Panc1 (cell line): ENCODE results near the gene PLEKHG7. TPM values are rescaled to one million over a fixed set of nuclear protein-coding genes. Genes with fewer than 3 reads are reported as not detected.

Experiments
- ATAC-seq: fragments of 200-7000 bp; cut with Tn5 transposase; 2 replicates; pipeline ENCODE4 v1.9.1; 2020; ENCODE audit warnings: mild to moderate bottlenecking, moderate library complexity
- BruUV-seq: library from RNA; stranded (reverse); fragments of 400-500 nt; replicated peaks from 2 replicates; lab custom pipeline; 2021; lab: Mats Ljungman, UMichigan
- CTCF ChIA-PET: fragments of 300-600 bp; sonication (Branson Sonifier 250); formaldehyde crosslinking; loops from one replicate; lab custom pipeline; 2022; ENCODE audit warnings: antibody characterized with exemption; lab: Charles Lee
- POLR2A ChIA-PET: fragments of 300-600 bp; sonication (Branson Sonifier 250); formaldehyde crosslinking; loops from one replicate; lab custom pipeline; 2022; ENCODE audit warnings: antibody characterized with exemption; lab: Charles Lee
- DNase-seq: peaks from one replicate; pipeline ENCODE4 v3.0.0-alpha.2; 2010; ENCODE audit warnings: low read depth, low spot score
- H3K27ac ChIP-seq: 2 replicates; pipeline ENCODE4 v1.5.1; 2011; ENCODE audit warnings: mild to moderate bottlenecking, low read length, inconsistent platforms
- H3K27me3 ChIP-seq: fragments of 200-500 bp; sonication (Bioruptor generic); 2 replicates; pipeline ENCODE4 v1.6.0; 2014; ENCODE audit warnings: low read length, inconsistent platforms; ENCODE audit not compliant: control insufficient read depth, insufficient read depth
- H3K36me3 ChIP-seq: fragments of 200-500 bp; sonication (Bioruptor generic); 2 replicates; pipeline ENCODE4 v1.5.1; 2014; ENCODE audit warnings: inconsistent platforms, mild to moderate bottlenecking, low read length, moderate library complexity; ENCODE audit not compliant: control insufficient read depth, insufficient read depth
- H3K4me1 ChIP-seq: 2 replicates; pipeline ENCODE4 v1.5.1; 2011; ENCODE audit warnings: inconsistent platforms, mild to moderate bottlenecking, low read length, moderate library complexity; ENCODE audit not compliant: control insufficient read depth, insufficient read depth
- H3K4me3 ChIP-seq, 2 experiments: 2 replicates each; pipeline ENCODE4 v1.5.1; 2011 to 2012; ENCODE audit warnings: low read depth in 2 of 2, low read length in 2 of 2, mild to moderate bottlenecking in 2 of 2, inconsistent platforms in 1 of 2, moderate library complexity in 1 of 2
- H3K9me3 ChIP-seq: fragments of 200-500 bp; sonication (Bioruptor generic); 2 replicates; pipeline ENCODE4 v1.5.1; 2014; ENCODE audit warnings: low read depth, mild to moderate bottlenecking, inconsistent platforms, low read length, moderate library complexity; ENCODE audit not compliant: control insufficient read depth, insufficient read depth
- CTCF ChIP-seq: fragments of 450-650 bp; IDR thresholded peaks from 2 replicates; pipeline ENCODE4 v1.5.1; 2017; ENCODE audit warnings: mild to moderate bottlenecking
- POLR2AphosphoS5 ChIP-seq: IDR thresholded peaks from 2 replicates; pipeline ENCODE4 v1.6.1; 2012; ENCODE audit warnings: mild to moderate bottlenecking, low read depth, low read length, moderate library complexity
- REST ChIP-seq, 2 experiments: IDR thresholded peaks; 2 replicates each; pipeline ENCODE4 v1.6.1; 2011 to 2012; ENCODE audit warnings: low read depth in 2 of 2, control low read depth in 1 of 2, low read length in 1 of 2, mild to moderate bottlenecking in 1 of 2, moderate library complexity in 1 of 2; ENCODE audit not compliant: insufficient read depth in 1 of 2
- SIN3A ChIP-seq: IDR thresholded peaks from 2 replicates; pipeline ENCODE4 v1.6.1; 2012; ENCODE audit warnings: low read depth, mild to moderate bottlenecking, low read length, moderate library complexity, borderline replicate concordance; ENCODE audit not compliant: insufficient read depth
- TCF7L2 ChIP-seq: IDR thresholded peaks from 2 replicates; pipeline ENCODE4 v1.6.1; 2011; ENCODE audit warnings: mild to moderate bottlenecking, low read depth, low read length, inconsistent platforms
- in situ Hi-C: cut with HindIII; loops from 2 replicates; pipeline ENCODE4 v1.10.0; 2016; ENCODE audit warnings: low sequenced_read_pairs, low pct_unique_long_range_greater_than_20kb
- intact Hi-C: fragments of 100-400 bp; cut with micrococcal nuclease; formaldehyde crosslinking; loops from one replicate; pipeline ENCODE4 v1.10.0; 2022; ENCODE audit not compliant: unreplicated experiment
- total RNA-seq: library from RNA; stranded (reverse); gene quantifications from one replicate; pipeline ENCODE4 v1.2.1, GENCODE V29; 2021; ENCODE audit not compliant: unreplicated experiment

The PLEKHG7 gene
- total RNA-seq, 1 experiment from 2014 or later: not detected

GRCh38 chr12:92756898-92757596 lies 54.3 kb downstream of the PLEKHG7 start:
- Histone ChIP-seq H3K27ac (no peak overlapping the region), H3K4me3 (no peak overlapping the region), H3K4me1 (no peaks in the 10 kb centered on the region), H3K9me3 (no peaks in the 10 kb centered on the region), H3K27me3 (0 out of 2 replicates have a peak, but pooled peaks cover 2% of the 10 kb centered on the region), H3K36me3 (no peaks in the 10 kb centered on the region)
- TF ChIP-seq TCF7L2 (no peak), REST (IDR thresholded peaks at IDR 0.05; ENCODE audit: insufficient read depth in 1 of 2, low read depth in 2 of 2, low read length in 1 of 2) (no peak), SIN3A (no peak), POLR2AphosphoS5 (no peak), CTCF (no peak)
- no peak for DNase-seq
- no TSS peak for BruUV-seq
- in situ Hi-C loops: no loop called here
- ATAC-seq: no peak
- ChIA-PET CTCF (no interaction called here), POLR2A (no interaction called here)
- intact Hi-C loops: no loop called here

DNA sequence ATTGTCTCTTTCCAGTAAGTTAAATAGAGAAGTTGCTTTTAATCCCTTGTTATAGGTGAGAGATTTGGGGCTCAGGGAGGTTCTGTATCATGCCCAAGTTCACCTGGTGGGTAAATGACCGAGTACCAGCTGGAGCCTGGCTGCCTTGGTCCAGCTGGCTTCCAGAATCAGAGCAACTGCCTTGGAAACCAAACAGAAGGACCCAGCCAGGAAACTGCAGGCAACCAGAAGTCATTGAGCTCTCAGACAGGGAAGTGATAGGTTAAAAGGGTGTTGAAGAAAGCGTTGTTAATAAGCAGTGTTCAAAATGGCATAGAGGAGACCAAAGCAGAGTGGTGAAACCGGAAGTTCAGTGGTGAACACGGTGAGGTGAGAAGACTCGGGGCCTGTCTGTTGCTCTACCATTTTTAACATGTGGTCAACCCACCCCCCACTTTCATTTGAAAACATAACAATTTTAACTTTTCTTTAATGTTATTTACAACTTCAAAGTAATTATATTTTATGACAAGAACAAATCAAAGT lies 54.9 kb downstream of the PLEKHG7 start:
- CTCF ChIA-PET: no interaction called here
- intact Hi-C loops: no loop called here
- H3K27ac ChIP-seq: no peak overlapping the region
- TF ChIP-seq CTCF (no peak), REST (IDR thresholded peaks at IDR 0.05; ENCODE audit: insufficient read depth in 1 of 2, low read depth in 2 of 2, low read length in 1 of 2) (no peak), POLR2AphosphoS5 (no peak), TCF7L2 (no peak), SIN3A (no peak)
- in situ Hi-C loops: no loop called here
- POLR2A ChIA-PET: no interaction called here
- DNase-seq (no peak), ATAC-seq (no peak)
- H3K4me1 ChIP-seq: no peaks in the 10 kb centered on the region
- H3K4me3 ChIP-seq: no peak overlapping the region
- 0 out of 2 replicates have a peak, but pooled peaks cover 2% of the 10 kb centered on the region for H3K27me3 ChIP-seq
- no peaks in the 10 kb centered on the region for H3K9me3 ChIP-seq
- H3K36me3 ChIP-seq: no peaks in the 10 kb centered on the region
- BruUV-seq: no TSS peak
